DND-41 (cell line): ENCODE measurements around the gene MSMP.

Experiments used
- EZH2 ChIP-seq: IDR thresholded peaks from 3 replicates; pipeline ENCODE4 v1.6.1; 2012; ENCODE audit warnings: borderline replicate concordance, low read depth, mild to moderate bottlenecking, moderate library complexity, low read length, inconsistent platforms; ENCODE audit not compliant: severe bottlenecking
- TF ChIP-seq, protein P1 (sequence below): IDR thresholded peaks from 2 replicates; pipeline ENCODE4 v1.5.1; 2012; ENCODE audit warnings: borderline replicate concordance, low read length, moderate library complexity, mild to moderate bottlenecking; ENCODE audit not compliant: poor library complexity, severe bottlenecking; ENCODE audit errors: extremely low read depth

DNA sequence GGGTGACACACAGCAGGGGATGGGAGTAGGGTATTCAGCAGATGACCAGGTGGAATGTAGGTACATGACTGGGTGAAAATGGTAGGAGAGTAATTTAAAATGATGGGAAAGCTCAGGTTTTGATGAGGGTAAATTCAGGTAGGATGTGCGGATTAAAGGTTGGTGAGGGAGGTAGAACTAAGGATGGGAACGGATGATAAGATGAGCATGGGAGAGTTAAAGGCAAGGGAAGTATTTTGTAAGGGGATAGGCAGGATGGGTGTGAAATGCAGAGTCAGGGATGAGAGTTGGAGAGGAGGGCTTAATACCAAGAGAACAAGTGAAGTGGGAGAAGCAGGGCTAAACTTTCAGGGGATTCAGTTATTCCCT lies 23.6 kb downstream of the MSMP start:
- TF ChIP-seq, protein P1, sequence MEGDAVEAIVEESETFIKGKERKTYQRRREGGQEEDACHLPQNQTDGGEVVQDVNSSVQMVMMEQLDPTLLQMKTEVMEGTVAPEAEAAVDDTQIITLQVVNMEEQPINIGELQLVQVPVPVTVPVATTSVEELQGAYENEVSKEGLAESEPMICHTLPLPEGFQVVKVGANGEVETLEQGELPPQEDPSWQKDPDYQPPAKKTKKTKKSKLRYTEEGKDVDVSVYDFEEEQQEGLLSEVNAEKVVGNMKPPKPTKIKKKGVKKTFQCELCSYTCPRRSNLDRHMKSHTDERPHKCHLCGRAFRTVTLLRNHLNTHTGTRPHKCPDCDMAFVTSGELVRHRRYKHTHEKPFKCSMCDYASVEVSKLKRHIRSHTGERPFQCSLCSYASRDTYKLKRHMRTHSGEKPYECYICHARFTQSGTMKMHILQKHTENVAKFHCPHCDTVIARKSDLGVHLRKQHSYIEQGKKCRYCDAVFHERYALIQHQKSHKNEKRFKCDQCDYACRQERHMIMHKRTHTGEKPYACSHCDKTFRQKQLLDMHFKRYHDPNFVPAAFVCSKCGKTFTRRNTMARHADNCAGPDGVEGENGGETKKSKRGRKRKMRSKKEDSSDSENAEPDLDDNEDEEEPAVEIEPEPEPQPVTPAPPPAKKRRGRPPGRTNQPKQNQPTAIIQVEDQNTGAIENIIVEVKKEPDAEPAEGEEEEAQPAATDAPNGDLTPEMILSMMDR: no peak
- TF ChIP-seq EZH2: no peak
